Adrenal gland (tissue), 5 donors: Measurements from ENCODE around the gene MAST4.

Experiments
- POLR2A ChIP-seq, 2 donors: fragments of 450-650 bp; IDR thresholded peaks; one replicate each; pipeline ENCODE4 v1.6.1; 2017; ENCODE audit warnings: antibody characterized with exemption in 2 of 2, mild to moderate bottlenecking in 2 of 2, moderate library complexity in 1 of 2
- TF ChIP-seq, protein P1 (sequence below), 6 experiments: fragments of 450-650 bp in 4 of 6; fragments of 200-600 bp in 2 of 6; sonication (generic) in 1 of 6; IDR thresholded peaks; 1 replicate in 5 of 6; 2 replicates in 1 of 6; pipeline versions ENCODE4 v1.5.1 to v1.8.0; 2016 to 2021; ENCODE audit warnings: antibody characterized with exemption in 6 of 6, mild to moderate bottlenecking in 2 of 6, moderate library complexity in 1 of 6
- donor health status: DM: no; HTN: no; CAD: no.

DNA sequence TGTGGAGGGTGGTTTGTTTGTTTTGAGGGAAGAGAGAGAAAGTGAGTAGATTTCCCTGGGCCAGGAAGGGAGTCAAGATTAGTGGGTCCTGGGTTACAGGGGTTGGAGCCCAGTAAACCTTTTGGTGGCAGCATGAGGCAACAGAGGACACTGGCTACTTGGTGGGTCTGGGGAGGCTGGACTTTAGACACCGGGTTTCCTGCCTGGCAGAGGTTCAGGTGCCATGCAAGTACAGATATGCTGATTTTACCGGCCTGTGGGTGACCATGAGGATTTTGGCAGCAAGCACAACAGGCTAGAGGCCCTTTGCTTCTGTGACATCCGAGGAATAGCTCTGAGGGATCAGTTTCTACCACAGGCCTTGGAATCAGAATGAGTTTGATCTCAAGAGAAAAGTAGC is 18.9 kb downstream of the MAST4 start:
- TF ChIP-seq POLR2A (IDR thresholded peaks at IDR 0.05), result no peak
- TF ChIP-seq, protein P1, sequence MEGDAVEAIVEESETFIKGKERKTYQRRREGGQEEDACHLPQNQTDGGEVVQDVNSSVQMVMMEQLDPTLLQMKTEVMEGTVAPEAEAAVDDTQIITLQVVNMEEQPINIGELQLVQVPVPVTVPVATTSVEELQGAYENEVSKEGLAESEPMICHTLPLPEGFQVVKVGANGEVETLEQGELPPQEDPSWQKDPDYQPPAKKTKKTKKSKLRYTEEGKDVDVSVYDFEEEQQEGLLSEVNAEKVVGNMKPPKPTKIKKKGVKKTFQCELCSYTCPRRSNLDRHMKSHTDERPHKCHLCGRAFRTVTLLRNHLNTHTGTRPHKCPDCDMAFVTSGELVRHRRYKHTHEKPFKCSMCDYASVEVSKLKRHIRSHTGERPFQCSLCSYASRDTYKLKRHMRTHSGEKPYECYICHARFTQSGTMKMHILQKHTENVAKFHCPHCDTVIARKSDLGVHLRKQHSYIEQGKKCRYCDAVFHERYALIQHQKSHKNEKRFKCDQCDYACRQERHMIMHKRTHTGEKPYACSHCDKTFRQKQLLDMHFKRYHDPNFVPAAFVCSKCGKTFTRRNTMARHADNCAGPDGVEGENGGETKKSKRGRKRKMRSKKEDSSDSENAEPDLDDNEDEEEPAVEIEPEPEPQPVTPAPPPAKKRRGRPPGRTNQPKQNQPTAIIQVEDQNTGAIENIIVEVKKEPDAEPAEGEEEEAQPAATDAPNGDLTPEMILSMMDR (IDR thresholded peaks at IDR 0.05), result no peak
